Measurements from ENCODE around the gene MZT2A.
"Not testable (repeated sequence)": the region's sequence is repeated elsewhere in the genome, so short reads cannot be mapped to it uniquely, and the experiment has no call there.

GRCh38 chr2:131492015-131492417 lies at the start of gene MZT2A:
- TF ChIP-seq REST (IDR thresholded peaks at IDR 0.05; ENCODE audit: insufficient read depth in 1 of 2, low read depth in 2 of 2, low read length in 2 of 2); POLR2AphosphoS5 (IDR thresholded peaks at IDR 0.05; ENCODE audit: low read depth, low read length); TAF1 (IDR thresholded peaks at IDR 0.05; ENCODE audit: borderline replicate concordance, insufficient read depth, low read length); SIN3A (IDR thresholded peaks at IDR 0.05; ENCODE audit: borderline replicate concordance, insufficient read depth, low read length): not testable (repeated sequence)

Measured in PFSK-1 (cell line).